Inflammatory macrophage (primary cell): ENCODE data around the gene IL1R2.

Source experiments
- DNase-seq, 2 donors: peaks; one replicate each; pipeline ENCODE4 v3.0.0-alpha.2; 2020 to 2022

The IL1R2 gene

GRCh38 chr2:101975171-101975870 is 16.4 kb upstream of the IL1R2 start:
- DNase-seq = no peak

- no peak for DNase-seq
These were observed 14.9 kb upstream of the IL1R2 start for GRCh38 chr2:101976891-101977290.

GRCh38 chr2:101980368-101980767 is 11.4 kb upstream of the IL1R2 start:
- DNase-seq = no peak

- DNase-seq = no peak
These were observed 10.7 kb upstream of the IL1R2 start for GRCh38 chr2:101981066-101981465.

GRCh38 chr2:101981504-101981903 is 10.3 kb upstream of the IL1R2 start:
- no peak for DNase-seq

- no peak for DNase-seq
These were observed 9.2 kb upstream of the IL1R2 start for GRCh38 chr2:101982495-101983029.

DNA sequence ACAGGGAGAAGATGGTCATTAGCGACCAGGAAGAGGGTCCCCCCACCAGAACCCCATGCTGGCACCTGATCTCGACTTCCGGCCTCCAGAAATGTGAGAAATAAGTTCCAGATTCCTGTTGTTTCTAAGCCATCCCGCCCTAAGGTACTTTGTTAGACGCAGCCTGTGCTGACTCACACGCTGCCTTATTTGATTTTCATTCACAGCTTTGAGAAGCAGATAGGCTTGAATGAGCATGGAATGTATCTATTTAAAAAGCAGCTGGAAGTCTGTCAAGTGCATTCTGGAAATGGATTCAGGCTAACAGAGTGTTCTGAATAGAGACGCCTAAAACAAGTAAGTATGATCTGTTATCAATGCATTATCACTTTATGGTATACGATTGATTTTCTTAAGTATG is 8.3 kb upstream of the IL1R2 start:
- DNase-seq = no peak

DNA sequence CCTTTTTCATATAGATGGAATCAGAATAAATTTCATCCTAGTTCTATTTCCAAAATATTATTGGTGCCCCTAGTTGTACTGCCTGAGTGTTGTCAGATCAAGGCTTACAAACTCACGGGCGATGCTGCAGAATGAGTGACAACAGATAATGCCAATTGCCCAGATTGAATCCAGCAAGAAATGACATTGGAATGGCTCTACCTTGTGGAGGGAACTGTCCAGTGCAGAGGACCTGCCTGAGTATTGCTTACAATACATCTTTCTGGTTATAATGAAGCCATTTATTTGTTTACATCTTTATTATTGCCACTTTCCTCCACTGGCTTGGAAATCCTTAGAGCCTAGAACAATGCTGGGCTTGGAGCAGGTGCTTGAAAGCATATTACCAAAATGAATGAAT is 7.8 kb upstream of the IL1R2 start:
- peak; percentile 42 to 53 for DNase-seq

- DNase-seq = no peak
These were observed 7.1 kb upstream of the IL1R2 start for GRCh38 chr2:101984656-101985055.

GRCh38 chr2:101985101-101985792 is 6.5 kb upstream of the IL1R2 start:
- no peak for DNase-seq

GRCh38 chr2:101985793-101986164 is 6.0 kb upstream of the IL1R2 start:
- no peak for DNase-seq

GRCh38 chr2:101986376-101986775 is 5.4 kb upstream of the IL1R2 start:
- DNase-seq = no peak

DNA sequence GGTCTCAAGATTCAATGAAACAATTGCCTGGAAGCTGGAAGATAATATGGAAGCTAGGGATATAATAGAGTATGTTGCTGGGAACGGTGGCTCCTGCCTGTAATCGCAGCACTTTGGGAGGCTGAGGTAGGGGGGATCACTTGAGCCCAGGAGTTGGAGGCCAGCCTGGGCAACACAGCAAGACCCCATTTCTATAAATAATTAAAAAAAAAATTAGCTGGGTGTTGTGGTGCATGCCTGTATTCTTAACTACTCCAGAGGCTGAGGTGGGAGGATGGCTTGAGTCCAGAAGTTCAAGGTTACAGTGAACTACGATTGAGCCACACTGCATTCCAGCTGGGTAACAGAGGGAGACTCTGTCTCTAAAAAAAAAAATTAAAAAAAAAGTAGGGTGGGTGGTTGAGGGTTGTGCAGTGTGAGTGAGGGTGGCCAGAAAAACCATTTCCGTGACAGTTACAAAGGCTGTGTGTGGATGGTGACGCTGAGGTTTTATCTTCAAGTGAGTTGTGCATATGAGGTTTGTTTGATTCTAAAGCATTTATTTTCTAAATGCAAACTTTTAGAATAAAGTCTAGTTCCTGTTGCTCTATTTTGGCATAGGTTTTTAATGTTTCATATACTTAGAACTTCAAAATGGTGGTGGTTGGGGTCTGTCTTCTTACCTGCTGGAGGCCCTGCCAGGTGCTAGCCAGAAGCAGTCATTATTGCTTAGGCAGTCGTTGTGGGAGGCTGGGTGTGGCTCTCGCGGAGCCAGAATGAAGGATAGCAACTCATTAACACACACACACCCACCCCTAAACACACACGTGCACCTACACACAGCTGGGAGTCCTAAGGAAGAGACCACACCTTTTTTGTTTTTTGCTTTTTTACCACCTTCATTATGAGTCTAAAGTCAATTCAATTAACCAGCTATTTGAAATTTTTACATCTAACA is 4.7 kb upstream of the IL1R2 start:
- no peak for DNase-seq

- no peak for DNase-seq
These were observed 3.9 kb upstream of the IL1R2 start for GRCh38 chr2:101987832-101988231.

GRCh38 chr2:101988541-101988940 is 3.2 kb upstream of the IL1R2 start:
- no peak for DNase-seq

DNA sequence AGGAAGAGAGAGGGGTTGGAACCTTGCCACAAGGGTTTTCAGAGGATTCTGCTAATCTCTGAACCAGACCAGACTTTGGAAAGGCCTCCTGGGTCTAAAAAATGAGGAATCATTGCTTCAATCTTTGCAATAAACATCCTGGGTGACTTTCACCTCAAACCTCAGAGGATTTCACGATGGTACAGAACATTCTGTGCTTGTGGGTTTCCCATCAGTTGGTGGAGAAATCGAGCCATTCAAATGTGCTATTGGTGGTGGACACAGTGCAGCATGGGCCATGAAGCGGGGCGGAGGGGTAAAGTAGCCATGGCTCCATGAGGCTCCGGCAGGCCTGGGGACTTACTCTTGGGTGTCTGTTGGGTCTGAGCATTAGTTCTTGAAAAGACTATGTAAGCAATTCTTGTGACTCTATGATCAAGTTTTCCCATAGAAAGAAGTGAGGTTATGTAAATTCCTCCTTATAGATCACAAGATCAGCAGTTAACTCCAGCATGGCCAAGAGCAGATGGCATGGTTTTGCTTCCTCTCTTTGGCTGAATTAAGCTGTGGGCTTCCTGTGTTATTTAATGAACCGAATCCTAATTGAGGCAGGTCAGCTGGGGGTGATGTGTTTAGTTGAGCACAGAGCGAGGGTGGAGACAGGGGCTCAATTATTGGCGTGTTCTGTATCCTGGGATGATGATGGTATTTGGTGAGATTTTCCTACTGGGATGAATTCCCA is 1.9 kb upstream of the IL1R2 start:
- peak; percentile 50 to 52 for DNase-seq

- no peak for DNase-seq
These were observed 2.0 kb downstream of the IL1R2 start for GRCh38 chr2:101993772-101994171.

DNA sequence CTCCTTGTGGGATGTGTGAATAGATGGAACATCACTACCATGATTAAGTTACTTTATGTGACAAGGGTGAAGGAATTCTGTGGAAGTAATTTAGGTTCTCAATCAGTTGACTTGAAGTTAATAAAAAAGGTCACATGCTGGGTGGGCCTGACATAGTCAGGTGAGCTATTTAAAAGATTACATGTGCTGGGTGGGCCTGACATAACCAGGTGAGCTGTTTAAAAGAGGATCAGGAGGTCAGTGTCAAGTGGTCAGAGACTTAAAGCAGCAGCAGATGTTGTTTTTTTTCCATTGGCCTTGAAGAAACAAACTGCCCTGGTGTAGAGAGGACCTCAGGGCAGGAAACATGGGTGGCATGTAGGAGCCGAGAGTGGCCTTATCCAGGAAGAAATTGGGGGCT is 3.3 kb downstream of the IL1R2 start:
- DNase-seq = no peak

DNA sequence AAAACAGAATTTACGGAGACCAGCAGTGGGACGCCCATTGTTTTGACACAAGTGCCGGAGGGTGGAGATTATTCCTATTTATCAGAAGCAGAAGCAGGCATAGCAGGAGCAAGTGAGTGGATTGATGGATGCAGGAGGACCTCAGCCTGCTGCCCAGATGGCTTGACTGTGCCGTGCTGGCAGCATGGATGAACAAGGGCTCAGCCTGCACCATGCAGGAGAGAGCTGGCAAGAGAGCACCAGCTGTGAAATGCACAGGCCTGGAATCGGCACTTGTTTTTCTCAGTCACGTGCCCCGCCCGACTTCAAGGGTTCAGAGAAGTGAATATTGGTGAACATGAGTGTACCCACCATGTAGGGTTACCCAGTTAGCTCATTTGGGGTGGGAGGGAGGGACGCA is 4.0 kb downstream of the IL1R2 start:
- DNase-seq = no peak

DNA sequence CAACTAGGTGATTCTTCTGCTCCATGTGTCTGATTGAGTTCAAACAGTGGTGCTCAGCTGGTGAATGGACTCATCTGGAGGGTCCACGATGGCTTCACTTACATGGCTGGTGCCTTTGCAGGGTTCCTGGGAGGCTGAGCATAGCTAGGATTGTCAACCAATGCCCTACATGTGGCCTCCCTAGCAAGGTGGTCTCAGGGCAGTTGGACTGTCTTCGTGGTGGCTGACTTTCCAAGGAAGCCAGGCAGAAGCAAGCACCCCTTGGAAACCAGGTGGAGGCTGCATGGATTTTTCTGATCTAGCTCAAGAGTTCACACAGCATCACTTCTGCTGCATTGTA is 6.8 kb downstream of the IL1R2 start:
- DNase-seq = no peak

- DNase-seq = no peak
These were observed 7.4 kb downstream of the IL1R2 start for GRCh38 chr2:101998896-101999789.

DNA sequence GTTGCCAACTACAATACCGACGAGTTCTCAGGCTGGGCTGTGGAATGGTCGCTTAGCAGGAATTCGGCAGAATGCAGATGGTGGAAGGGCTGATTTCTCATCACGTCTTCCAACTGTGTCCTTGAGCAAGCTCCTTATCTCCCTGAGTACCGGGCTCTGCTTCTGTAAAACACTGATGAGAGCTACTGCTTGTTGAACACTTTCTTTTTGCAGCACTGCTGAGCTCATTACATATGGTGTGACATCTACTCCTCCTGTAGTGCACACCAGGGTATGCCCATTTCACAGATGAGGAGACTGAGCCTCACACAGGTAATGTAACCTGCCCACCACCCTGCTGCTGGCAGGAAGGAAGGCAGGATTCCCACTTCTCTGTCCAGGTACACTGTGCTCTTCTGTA is 8.3 kb downstream of the IL1R2 start:
- no peak for DNase-seq
